Cortex of kidney (tissue), 1 donor: ENCODE measurements around the gene MYMK.

Experiments
- DNase-seq: peaks from one replicate; lab custom pipeline; 2025; lab: John Stamatoyannopoulos, UW

MYMK gene

GRCh38 chr9:133518706-133519449, 5.9 kb downstream of the MYMK start:
- no peak for DNase-seq

GRCh38 chr9:133518200-133518599, 6.6 kb downstream of the MYMK start:
- DNase-seq, result no peak

- no peak for DNase-seq
Measured at GRCh38 chr9:133517711-133518110, 7.0 kb downstream of the MYMK start.

- DNase-seq, result no peak
Measured at GRCh38 chr9:133516961-133517350, 7.8 kb downstream of the MYMK start.

DNA sequence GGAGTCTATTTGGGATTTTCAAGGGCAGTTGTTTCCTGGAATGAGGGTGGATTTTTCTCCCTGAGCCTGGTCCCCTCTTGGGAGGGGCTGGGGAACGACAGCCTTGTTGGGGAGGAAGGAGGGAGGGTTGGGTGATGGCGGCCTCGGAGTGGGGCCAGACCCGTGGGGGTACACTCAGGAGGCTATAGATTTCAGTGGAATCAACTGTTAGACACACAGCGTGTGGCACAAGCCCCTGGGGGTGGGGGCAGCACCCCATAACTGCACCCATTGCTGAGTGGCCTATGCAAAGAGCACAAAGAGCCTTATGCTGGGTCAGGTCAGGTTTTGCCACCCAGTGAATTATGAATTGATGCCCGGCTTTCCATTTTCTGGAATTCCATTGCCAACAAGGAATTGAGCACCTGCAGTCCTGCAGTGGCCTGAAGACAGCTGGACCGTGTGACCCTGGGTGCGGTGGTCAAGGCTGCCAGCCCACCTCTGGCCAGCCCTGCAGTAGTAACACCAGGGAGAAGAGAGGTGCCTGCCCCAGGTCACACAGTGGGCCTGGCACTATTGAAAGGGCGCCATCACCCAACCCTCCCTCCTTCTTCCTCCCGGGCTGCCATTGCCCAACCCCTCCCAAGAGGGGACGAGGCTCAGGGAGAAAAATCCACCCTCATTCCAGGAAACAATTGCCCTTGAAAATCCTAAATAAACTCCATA, 8.4 kb downstream of the MYMK start:
- DNase-seq, result no peak

GRCh38 chr9:133515615-133516255, 9.0 kb downstream of the MYMK start:
- no peak for DNase-seq

GRCh38 chr9:133515240-133515610, 9.5 kb downstream of the MYMK start:
- DNase-seq, result no peak

- no peak for DNase-seq
Measured at GRCh38 chr9:133514460-133515239, 10.1 kb downstream of the MYMK start.

DNA sequence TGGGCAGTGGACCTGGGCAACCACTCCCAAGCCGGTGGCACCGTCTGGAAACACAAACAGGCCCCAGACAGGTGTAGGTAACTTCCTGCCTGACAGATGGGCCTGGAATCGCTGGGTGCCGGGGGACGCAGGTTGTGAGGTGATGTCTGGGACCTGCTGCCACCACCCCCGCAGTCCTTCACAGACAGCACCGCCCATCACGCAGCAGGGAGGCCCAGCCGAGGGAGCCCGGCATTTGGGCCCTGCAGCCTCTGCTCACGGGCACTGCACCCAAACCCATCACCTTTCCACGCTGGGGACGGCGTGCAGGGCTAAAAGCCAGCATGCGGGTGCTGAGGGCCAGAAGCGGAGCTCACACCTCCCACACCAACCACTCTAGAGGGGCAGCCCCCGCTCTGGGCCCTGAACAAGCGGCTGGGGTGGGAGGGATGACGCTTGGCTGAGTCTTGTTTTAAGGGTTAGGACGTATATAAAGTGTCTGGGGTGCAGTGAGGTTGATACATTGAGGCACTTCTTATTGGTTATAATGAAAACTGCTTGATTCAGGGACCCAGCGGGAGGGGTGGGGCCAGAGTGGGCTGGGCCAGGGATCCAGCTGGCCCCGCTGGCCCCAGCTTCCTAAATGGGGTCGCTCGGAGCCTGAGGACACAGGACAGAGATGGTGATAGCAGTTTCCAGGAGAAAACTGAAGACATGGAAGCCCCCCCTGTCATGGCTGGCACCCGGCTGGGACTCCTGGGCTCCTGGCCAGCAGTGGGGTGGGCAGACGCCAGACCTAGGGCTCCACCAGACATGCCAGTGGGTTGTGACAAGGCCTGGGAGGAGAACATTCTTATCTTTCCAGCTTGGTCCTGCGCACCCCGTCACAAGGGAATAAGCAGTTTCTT, 11.3 kb downstream of the MYMK start:
- DNase-seq, result no peak

DNA sequence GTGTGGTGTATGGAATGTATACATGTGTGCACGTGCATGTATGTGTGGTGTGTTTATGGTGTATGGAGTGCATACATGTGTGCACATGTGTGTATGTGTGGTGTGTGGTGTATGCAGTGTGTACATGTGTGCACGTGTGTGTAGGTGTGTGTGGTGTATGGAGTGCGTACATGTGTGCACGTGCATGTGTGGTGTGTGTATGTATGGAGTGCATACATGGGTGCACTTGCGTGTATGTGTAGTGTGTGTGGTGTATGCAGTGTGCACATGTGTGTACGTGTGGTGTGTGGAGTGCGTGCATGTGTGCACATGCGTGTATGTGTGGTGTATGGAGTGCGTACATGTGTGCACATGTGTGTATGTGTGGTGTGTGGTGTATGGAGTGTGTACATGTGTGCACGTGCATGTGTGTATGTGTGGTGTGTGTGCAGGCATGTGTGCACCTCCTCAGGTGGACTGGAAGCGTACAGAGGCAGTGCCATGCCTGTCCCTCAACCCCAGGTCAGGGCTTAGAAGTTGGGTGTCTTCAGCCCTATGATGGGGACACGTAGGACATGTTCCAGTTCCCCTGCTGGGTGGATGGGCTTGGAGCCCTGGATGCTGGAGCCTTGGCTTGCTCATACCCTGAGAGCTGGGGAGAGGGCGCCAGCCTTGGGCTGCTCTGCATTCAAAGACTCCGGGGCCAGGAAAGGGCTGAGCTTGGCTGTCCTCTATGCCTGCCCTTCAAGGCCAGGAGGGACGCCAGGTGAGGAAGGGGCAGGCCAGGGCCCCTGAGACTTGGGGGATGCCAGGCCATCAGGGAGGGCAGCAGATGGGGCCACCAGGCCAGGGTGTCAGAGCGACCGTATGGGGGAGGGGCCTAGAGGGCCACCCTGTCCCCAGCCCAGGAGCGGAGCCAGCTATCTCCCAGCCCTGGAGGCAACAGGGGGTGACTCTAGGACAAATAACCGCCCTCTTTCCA, 12.2 kb downstream of the MYMK start:
- DNase-seq, result no peak

GRCh38 chr9:133511607-133512006, 13.2 kb downstream of the MYMK start:
- DNase-seq, result no peak

DNA sequence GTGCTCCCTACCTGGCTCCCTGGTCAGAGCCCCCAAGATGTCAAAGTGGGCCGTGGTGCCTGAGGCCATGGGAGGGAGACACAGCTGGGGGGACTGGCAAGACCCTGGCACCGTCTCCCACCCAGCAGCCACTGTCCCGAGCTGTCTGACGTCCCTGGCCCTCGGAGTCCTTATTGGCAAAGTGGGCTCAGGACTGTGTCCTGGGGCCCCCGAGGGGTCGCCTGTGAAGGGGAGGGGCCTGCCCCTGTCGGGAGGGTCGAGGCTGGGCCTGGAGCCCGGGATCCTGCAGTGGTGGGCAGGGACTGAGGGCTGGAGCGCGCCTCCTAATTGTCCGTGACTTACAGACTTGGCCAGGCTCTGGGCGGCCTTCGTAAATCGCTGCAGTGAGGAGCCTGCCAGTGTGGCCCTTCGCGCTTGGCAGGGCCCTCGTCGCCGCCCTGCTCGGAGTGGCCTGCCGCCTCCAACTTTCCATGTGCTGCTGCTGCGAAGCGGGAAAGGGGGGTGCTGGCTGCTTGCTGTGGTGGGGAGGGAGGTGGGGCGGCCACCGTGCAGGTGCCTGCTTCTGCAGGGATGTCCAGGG, 13.7 kb downstream of the MYMK start:
- no peak for DNase-seq

DNA sequence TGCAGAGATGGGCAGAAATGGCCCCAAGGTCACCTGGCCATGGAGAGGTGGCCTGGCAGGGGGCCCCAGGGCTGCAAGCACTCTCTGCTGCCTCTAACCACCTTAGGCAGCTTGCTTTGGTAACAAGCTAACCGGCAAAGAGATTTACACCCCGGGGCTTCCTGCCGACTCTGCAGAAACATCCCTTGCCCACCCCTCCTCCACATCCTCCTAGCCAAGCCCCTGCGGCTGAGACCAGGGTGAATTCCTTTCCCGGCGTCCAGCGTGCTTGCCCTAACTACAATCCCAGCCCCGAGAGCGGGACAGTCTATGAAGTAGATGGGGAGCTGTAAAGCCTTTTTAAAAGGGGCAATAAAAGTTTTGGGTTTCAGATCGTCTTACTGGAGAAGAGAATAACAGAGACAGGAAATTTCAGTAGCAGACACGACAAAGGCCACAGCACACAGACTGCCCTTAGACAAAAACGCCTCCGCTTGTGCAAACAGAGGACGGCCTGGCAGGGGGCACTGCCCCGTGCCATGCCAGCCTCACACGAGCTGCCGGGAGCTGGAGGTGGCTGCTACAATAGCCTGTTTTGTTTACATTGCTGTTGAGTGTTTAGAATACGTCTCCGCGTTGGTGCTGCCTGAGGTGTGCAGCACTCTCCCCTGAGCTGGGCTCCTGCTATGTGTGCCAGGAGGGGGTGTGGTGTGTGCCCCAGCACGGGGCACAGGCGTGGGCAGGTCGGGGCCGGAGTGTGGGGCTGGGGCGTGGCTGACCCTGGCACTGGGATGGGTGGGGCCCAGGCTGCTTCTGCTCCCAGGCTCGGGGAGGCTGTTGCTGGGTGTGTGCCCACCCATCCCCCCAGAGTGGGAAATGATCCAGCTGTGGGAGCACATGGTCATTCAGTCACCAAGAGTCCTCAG, 15.3 kb downstream of the MYMK start:
- no peak for DNase-seq

DNA sequence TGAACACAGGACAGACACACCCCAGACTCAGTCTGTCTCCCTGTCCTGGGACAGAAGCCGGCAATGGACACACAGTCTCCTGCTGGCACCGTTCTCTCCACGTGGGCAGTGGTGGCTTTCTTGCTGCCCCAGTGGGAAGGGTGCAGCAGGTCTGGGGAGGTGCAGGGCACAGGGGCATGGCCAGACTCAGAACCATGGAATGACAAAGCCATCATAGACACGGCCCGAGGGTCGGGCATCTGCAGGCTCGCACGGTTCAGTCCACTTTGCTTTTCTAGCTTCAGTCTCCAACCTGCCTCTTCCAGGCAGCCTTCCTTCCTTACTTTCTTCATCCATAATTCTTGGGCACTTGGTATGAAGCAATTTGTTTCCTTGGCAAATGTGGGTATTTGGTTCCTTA, 16.7 kb downstream of the MYMK start:
- DNase-seq, result no peak

GRCh38 chr9:133507246-133507965, 17.4 kb downstream of the MYMK start:
- DNase-seq, result no peak

GRCh38 chr9:133506653-133507038, 18.1 kb downstream of the MYMK start:
- no peak for DNase-seq

GRCh38 chr9:133505901-133506652, 18.7 kb downstream of the MYMK start:
- no peak for DNase-seq
